AG09319 (cell line): Measurements from ENCODE around the gene BEST4.

ENCODE experiments used
- DNase-seq: peaks from one replicate; pipeline ENCODE4 v3.0.0-alpha.2; 2010; ENCODE audit warnings: low read depth; ENCODE audit errors: extremely low read depth
- TF ChIP-seq, protein P1 (sequence below): IDR thresholded peaks from 2 replicates; pipeline ENCODE4 v1.5.1; 2011; ENCODE audit warnings: low read depth, mild to moderate bottlenecking, inconsistent platforms, low read length, moderate library complexity

Gene BEST4

GRCh38 chr1:44785501-44786137, 2.4 kb downstream of the BEST4 start:
- TF ChIP-seq, protein P1, sequence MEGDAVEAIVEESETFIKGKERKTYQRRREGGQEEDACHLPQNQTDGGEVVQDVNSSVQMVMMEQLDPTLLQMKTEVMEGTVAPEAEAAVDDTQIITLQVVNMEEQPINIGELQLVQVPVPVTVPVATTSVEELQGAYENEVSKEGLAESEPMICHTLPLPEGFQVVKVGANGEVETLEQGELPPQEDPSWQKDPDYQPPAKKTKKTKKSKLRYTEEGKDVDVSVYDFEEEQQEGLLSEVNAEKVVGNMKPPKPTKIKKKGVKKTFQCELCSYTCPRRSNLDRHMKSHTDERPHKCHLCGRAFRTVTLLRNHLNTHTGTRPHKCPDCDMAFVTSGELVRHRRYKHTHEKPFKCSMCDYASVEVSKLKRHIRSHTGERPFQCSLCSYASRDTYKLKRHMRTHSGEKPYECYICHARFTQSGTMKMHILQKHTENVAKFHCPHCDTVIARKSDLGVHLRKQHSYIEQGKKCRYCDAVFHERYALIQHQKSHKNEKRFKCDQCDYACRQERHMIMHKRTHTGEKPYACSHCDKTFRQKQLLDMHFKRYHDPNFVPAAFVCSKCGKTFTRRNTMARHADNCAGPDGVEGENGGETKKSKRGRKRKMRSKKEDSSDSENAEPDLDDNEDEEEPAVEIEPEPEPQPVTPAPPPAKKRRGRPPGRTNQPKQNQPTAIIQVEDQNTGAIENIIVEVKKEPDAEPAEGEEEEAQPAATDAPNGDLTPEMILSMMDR = no peak

DNA sequence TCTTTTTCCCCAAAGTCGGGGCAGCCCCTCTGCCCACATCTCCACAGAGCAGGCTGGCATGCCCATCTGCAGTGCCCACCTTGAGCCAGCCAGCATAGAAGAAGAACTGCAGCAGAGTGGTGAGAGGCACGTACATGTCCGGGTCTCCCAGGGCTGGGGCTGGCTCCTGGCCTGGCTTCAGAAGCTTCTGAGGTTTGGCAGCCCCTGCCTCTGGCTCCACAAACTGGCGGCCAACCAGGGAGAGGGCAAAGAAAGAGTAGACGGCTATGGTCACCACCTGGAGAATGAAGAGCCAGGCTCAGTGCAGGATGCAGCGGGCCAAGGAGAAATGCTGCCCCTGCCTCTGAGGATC, 3.0 kb downstream of the BEST4 start:
- TF ChIP-seq, protein P1 = no peak
- no peak for DNase-seq

More at GRCh38 chr1:44785501-44786137, 2.4 kb downstream of the BEST4 start:
- no peak for DNase-seq

DNA sequence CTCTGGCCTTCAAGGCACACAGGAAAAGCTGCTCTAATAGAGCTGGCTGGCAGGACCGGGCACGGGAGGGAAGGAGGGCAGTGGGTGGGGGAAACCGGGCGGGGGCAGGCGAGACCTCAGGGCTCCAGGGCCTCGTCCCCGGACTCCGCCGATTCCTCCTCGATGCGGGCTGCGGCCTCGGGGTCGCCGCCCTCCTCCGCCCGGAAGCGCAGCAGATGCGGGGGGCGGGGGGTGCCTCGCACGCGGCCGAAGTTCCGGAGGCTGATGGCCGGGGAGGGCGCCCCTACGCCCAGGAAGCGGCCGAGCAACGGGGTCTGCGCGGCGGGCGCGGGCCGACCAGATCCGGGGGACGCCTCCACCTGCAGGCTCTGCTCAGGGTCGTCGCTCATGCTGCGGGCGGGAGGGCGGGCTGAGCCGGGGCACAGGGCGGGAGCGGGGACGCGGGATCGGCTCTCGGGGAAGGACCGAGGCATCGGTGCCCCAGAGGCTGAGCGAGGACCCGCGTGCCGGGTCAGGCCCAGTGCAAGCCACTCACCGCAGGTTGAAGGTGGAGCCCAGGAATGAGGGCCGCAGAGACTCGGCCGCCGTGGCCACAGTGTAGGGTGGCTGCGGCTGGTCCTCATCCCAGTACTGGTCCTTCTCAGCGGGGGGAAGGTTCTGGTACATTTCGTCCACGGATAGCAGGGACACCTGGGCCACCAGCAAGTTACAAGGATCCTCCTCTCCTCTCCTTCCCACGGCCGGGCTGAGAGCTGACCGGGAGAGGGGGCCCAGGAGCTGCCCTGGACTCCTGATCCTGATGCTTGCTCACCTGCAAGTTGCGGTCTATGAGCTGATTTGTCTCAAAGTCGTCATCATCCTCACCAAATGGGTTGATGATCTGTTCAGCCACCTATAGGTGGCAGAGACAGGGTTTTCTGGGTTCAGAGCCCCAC, 3.6 kb downstream of the BEST4 start:
- TF ChIP-seq, protein P1 = no peak; the same call in 1 of the 2 replicates
- no peak for DNase-seq

- TF ChIP-seq, protein P1 = no peak
- no peak for DNase-seq
Measured at GRCh38 chr1:44783697-44784093, 4.3 kb downstream of the BEST4 start.

DNA sequence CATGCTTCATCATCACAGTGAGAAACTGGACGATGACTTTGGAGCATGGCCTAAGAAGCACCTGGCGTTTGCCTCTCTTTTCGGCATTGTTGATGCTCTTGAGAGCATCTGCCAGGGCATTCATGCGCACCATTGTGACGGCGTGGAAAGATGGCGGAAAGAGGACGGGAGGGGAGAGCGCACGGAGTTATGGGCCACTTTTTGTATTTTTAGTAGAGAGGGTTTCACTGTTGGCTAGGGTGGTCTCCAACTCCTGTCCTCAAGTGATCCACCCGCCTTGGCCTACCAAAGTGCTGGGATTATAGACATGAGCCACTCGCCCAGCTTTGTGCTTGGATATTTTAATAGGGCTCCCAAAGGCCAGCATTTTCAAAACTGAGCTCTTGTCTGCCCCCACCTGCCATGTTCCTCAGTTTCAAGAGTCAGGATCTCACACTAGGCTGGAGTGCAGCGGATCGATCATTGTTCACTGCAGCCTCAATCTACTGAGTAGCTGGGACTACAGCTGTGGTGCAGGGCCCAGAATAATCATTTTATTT, 7.3 kb downstream of the BEST4 start:
- DNase-seq = no peak
- TF ChIP-seq, protein P1 = no peak

DNA sequence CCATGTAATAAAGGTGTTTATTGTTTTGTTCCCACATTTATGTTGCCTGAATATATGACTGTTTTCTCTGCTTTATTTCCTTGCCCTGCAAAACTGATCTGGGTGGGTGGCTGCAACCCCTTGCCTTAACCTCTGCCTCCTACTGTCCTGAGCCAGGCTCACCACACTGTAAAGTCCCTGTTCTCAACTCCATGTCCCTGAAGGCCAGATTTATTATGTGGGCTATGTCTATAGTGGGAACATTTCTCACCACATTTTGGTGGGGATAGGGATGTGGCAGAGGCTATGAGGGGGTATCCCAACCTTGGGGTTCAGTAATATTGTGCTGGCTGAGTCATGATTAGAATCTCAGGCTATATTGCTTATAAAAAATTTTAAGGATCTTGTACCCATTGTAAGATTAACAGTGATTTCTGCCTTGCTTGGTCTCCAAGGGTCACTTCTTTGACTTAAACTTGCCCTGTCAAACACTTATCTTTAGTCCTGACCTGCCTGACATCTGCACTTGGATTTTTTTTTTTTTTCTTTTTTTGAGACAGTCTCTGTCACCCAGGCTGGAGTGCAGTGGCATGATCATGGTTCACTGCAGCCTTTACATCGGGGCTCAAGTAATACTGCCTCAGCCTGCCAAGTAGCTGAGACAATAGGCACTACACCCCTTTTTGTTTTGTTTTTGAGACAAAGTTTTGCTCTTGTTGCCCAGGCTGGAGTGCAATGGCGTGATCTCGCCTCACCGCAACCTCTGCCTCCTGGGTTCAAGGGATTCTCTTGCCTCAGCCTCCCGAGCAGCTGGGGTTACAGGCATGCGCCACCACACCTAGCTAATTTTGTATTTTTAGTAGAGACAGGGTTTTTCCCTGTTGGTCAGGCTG, 9.0 kb downstream of the BEST4 start:
- TF ChIP-seq, protein P1 = no peak

More for the DNA sequence above, 9.0 kb downstream of the BEST4 start:
- no peak for DNase-seq
